GM12878 (cell line): ENCODE results near the gene SETD2. TPM values are rescaled to one million over a fixed set of nuclear protein-coding genes. Genes with fewer than 3 reads are reported as not detected.

Source experiments
- ATAC-seq: fragments of 200-7000 bp; cut with Tn5 transposase; 3 replicates; pipeline ENCODE4 v1.9.1; 2020; ENCODE audit warnings: mild to moderate bottlenecking, moderate library complexity
- BruUV-seq: library from RNA; stranded (reverse); fragments of 400-500 nt; replicated peaks from 2 replicates; lab custom pipeline; 2021; lab: Mats Ljungman, UMichigan
- CTCF ChIA-PET: fragments of 300-600 bp; sonication (Branson Sonifier 250); formaldehyde crosslinking; extraction: SDS; loops from one replicate; lab custom pipeline; 2021; ENCODE audit warnings: inconsistent platforms; lab: Yijun Ruan, JAX
- POLR2A ChIA-PET: fragments of 350-600 bp; formaldehyde crosslinking; extraction: SDS; loops from one replicate; lab custom pipeline; 2021; ENCODE audit warnings: inconsistent platforms; lab: Charles Lee
- RAD21 ChIA-PET: fragments of 300-600 bp; sonication (Branson Sonifier 250); formaldehyde crosslinking; loops from one replicate; lab custom pipeline; 2023; ENCODE audit warnings: antibody characterized with exemption; ENCODE audit not compliant: unreplicated experiment; lab: Charles Lee
- SMC1A ChIA-PET: fragments of 300-600 bp; sonication (Branson Sonifier 250); formaldehyde crosslinking; loops from one replicate; lab custom pipeline; 2023; ENCODE audit not compliant: unreplicated experiment, uncharacterized antibody; lab: Charles Lee
- DNase-seq: peaks from one replicate; pipeline ENCODE4 v3.0.0-alpha.2; 2011; ENCODE audit warnings: low read depth, low spot score
- FAIRE-seq: peaks from 3 replicates; lab custom pipeline; 2011; peaks lifted over from hg19 to GRCh38; lab: Jason Lieb, UNC
- H2AFZ ChIP-seq: 2 replicates; pipeline ENCODE4 v1.6.0; 2011; ENCODE audit warnings: low read depth, low read length, control low read depth; ENCODE audit not compliant: control insufficient read depth
- H3K27ac ChIP-seq: 2 replicates; pipeline ENCODE4 v1.5.1; 2011; ENCODE audit warnings: control low read depth; ENCODE audit not compliant: control insufficient read depth, insufficient read depth
- H3K27me3 ChIP-seq, 2 experiments: replicated peaks in 1 of 2; 2 replicates each; pipeline versions ENCODE4 v1.6.0 to v1.6.1; 2011; ENCODE audit warnings: low read length in 1 of 2; ENCODE audit not compliant: control insufficient read depth in 2 of 2, insufficient read depth in 2 of 2
- H3K36me3 ChIP-seq, 2 experiments: 2 replicates each; pipeline ENCODE4 v1.5.1; 2011; ENCODE audit warnings: low read length in 1 of 2; ENCODE audit not compliant: control insufficient read depth in 2 of 2, insufficient read depth in 2 of 2
- H3K4me1 ChIP-seq: 2 replicates; pipeline ENCODE4 v1.6.1; 2011; ENCODE audit warnings: mild to moderate bottlenecking, low read length, moderate library complexity, mixed read lengths; ENCODE audit not compliant: control insufficient read depth, insufficient read depth
- H3K4me2 ChIP-seq: 2 replicates; pipeline ENCODE4 v1.6.0; 2011; ENCODE audit warnings: control low read depth; ENCODE audit not compliant: control insufficient read depth, insufficient read depth
- H3K4me3 ChIP-seq: fragments of 200-600 bp; sonication (generic); 2 replicates; pipeline ENCODE4 v1.5.1; 2016
- H3K79me2 ChIP-seq: 2 replicates; pipeline ENCODE4 v1.6.0; 2011; ENCODE audit warnings: low read length; ENCODE audit not compliant: control insufficient read depth, insufficient read depth
- H3K9ac ChIP-seq: 2 replicates; pipeline ENCODE4 v1.8.0; 2011; ENCODE audit warnings: low read length, control low read depth, mixed read lengths; ENCODE audit not compliant: control insufficient read depth, insufficient read depth
- H3K9me3 ChIP-seq: replicated peaks from 3 replicates; pipeline ENCODE4 v1.5.1; 2011; ENCODE audit warnings: mild to moderate bottlenecking, low read length; ENCODE audit not compliant: control insufficient read depth, insufficient read depth
- H4K20me1 ChIP-seq: 2 replicates; pipeline ENCODE4 v1.6.0; 2011; ENCODE audit not compliant: control insufficient read depth, insufficient read depth
- CBX5 ChIP-seq: sonication (generic); IDR thresholded peaks from 2 replicates; pipeline ENCODE4 v1.6.1; 2016; ENCODE audit warnings: low read depth, moderate library complexity, mild to moderate bottlenecking, inconsistent platforms
- CUX1 ChIP-seq: IDR thresholded peaks from 2 replicates; pipeline ENCODE4 v1.6.1; 2012; ENCODE audit warnings: improper control_type of control experiment, low read depth, low read length; ENCODE audit not compliant: insufficient replicate concordance
- HDAC2 ChIP-seq: fragments of 200-600 bp; sonication (generic); IDR thresholded peaks from 2 replicates; pipeline ENCODE4 v1.6.1; 2017
- JUND ChIP-seq: IDR thresholded peaks from 2 replicates; pipeline ENCODE4 v1.6.1; 2012; ENCODE audit warnings: low read depth, mild to moderate bottlenecking, low read length, improper control_type of control experiment, moderate library complexity
- MYC ChIP-seq: IDR thresholded peaks from 2 replicates; pipeline ENCODE4 v1.6.1; 2011; ENCODE audit warnings: mild to moderate bottlenecking, low read length, moderate library complexity, inconsistent platforms; ENCODE audit not compliant: insufficient read depth, insufficient replicate concordance, insufficient read length, severe bottlenecking
- NFYB ChIP-seq: IDR thresholded peaks from 2 replicates; pipeline ENCODE4 v1.6.1; 2011; ENCODE audit warnings: low read depth, mild to moderate bottlenecking, low read length, improper control_type of control experiment, moderate library complexity; ENCODE audit not compliant: insufficient read depth
- PKNOX1 ChIP-seq: fragments of 450-650 bp; IDR thresholded peaks from 2 replicates; pipeline ENCODE4 v1.6.1; 2016; ENCODE audit warnings: mild to moderate bottlenecking
- SMAD5 ChIP-seq: IDR thresholded peaks from 2 replicates; pipeline ENCODE4 v1.6.1; 2016; ENCODE audit warnings: antibody characterized with exemption, low read depth
- WGBS: methylation state at CpG from one replicate; pipeline ENCODE4 v1.1.6; 2016; ENCODE audit warnings: low lambda C conversion rate; ENCODE audit not compliant: insufficient replicate concordance, insufficient coverage; ENCODE audit errors: missing lambda C conversion rate; 5-methylcytosine and 5-hydroxymethylcytosine counted together
- in situ Hi-C: fragments of 300-500 bp; cut with MboI; formaldehyde crosslinking; loops from 9 replicates; pipeline ENCODE4 v1.14.3; 2018; ENCODE audit warnings: mixed read lengths
- intact Hi-C: fragments of 100-400 bp; cut with micrococcal nuclease; formaldehyde crosslinking; loops from one replicate; pipeline ENCODE4 v1.14.2; 2022; ENCODE audit not compliant: unreplicated experiment
- polyA plus RNA-seq, 11 experiments: library from polyadenylated mRNA; depleted of rRNA in 4 of 11; unstranded in 6 of 11; stranded (reverse) in 5 of 11; fragments of >200 nt; fragmentation: Nextera tagmentation in 4 of 11; fragmentation: Illumina TruSeq in 1 of 11; extraction: Ambion mirVana in 4 of 11; extraction: Trizol in 1 of 11; gene quantifications; 1 replicate in 1 of 11; 2 replicates in 10 of 11; pipeline versions ENCODE4 v1.2.1 to v1.2.3, GENCODE V29; 2011 to 2016; ENCODE audit warnings: inconsistent platforms in 2 of 11, missing spikeins in 2 of 11, low read depth in 1 of 11
- total RNA-seq, 4 experiments: library from RNA; depleted of rRNA in 3 of 4; stranded (reverse); fragments of >200 nt in 3 of 4; fragmentation: Illumina TruSeq in 1 of 4; extraction: Trizol in 1 of 4; gene quantifications; 2 replicates each; pipeline versions ENCODE4 v1.2.1 to v1.2.3, GENCODE V29; 2013 to 2021

The SETD2 gene
- total and polyA plus RNA-seq, 10 of the 15 experiments (the other 5 are each of a cell fraction or from before 2014, with no cell fraction given): 8.4 to 44.9 (median 24.5) TPM

- TF ChIP-seq CUX1: no peak
- no peak for TF ChIP-seq JUND
- no peak for TF ChIP-seq HDAC2
- no peak for TF ChIP-seq NFYB
- no peak for TF ChIP-seq SMAD5
These were observed 169.9 kb downstream of the SETD2 start (continued) for GRCh38 chr3:46993986-46994385.

- ATAC-seq (no peak), DNase-seq (no peak), FAIRE-seq (no peak)
- ChIA-PET RAD21 (interaction anchor here (1.2 kb wide), 1 partner anchor 17 kb away, joined by 3 read pairs; the partner anchor contains the start of gene CCDC12), CTCF (interaction anchor here (0.9 to 1.5 kb wide), 6 partner anchors 24 to 146 kb away, joined by 3 to 6 read pairs (median 3); no protein-coding TSS in a partner anchor), SMC1A (interaction anchor here (0.6 to 1.6 kb wide), 4 partner anchors 29 to 62 kb away, joined by 3 to 6 read pairs (median 4); no protein-coding TSS in a partner anchor), POLR2A (interaction anchor here (1.4 to 1.8 kb wide), 2 partner anchors 16 to 67 kb away, joined by 3 to 6 read pairs; no protein-coding TSS in a partner anchor)
- Histone ChIP-seq H3K4me3 (no peak overlapping the region), H3K4me2 (no peak overlapping the region), H3K79me2 (peaks cover 17% of the 10 kb centered on the region), H2AFZ (no peak overlapping the region), H3K4me1 (peaks cover 34% of the 10 kb centered on the region), H3K36me3 (peaks cover 17 to 24% of the 10 kb centered on the region in 2 experiments; a peak in 3 of 4 replicates), H3K27ac (no peak overlapping the region; the same call in 1 of the 2 replicates), H3K9me3 (no peaks in the 10 kb centered on the region), H4K20me1 (no peaks in the 10 kb centered on the region), H3K9ac (no peak overlapping the region), H3K27me3 (no peaks in the 10 kb centered on the region)
- in situ Hi-C loops: no loop called here
- no TSS peak for BruUV-seq
- WGBS: 47% methylated on average over 2 of the region's 2 CpGs
- intact Hi-C loops: no loop called here
- TF ChIP-seq CBX5 (no peak), PKNOX1 (peak; percentile 36; the same call in 1 of the 2 replicates), MYC (no peak)
These were observed 170.6 kb downstream of the SETD2 start for GRCh38 chr3:46993292-46993691.
